Measurements from ENCODE around the gene CCNA2.

DNA sequence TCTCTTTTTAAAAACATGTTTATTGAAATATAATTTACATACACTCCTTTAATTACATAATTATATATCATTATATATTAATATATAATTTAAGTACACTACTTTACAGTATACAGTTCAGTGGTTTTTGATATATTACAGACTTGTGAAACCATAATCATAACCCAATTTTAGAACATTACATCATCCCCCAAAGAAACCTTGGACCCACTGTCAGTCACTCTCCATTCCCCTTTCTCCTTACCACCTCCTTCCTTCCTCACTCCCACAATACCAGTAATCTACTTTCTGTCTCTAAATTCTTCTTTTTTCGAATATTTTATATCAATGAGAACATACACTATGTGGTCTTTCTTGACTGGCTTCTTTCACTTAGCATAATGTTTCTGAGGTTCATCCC lies 40.5 kb downstream of the CCNA2 start:
- TF ChIP-seq EZH2 (IDR thresholded peaks at IDR 0.05; ENCODE audit: borderline replicate concordance, low read length), result no peak
- TF ChIP-seq, protein P1, sequence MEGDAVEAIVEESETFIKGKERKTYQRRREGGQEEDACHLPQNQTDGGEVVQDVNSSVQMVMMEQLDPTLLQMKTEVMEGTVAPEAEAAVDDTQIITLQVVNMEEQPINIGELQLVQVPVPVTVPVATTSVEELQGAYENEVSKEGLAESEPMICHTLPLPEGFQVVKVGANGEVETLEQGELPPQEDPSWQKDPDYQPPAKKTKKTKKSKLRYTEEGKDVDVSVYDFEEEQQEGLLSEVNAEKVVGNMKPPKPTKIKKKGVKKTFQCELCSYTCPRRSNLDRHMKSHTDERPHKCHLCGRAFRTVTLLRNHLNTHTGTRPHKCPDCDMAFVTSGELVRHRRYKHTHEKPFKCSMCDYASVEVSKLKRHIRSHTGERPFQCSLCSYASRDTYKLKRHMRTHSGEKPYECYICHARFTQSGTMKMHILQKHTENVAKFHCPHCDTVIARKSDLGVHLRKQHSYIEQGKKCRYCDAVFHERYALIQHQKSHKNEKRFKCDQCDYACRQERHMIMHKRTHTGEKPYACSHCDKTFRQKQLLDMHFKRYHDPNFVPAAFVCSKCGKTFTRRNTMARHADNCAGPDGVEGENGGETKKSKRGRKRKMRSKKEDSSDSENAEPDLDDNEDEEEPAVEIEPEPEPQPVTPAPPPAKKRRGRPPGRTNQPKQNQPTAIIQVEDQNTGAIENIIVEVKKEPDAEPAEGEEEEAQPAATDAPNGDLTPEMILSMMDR (IDR thresholded peaks at IDR 0.05; ENCODE audit: low read length), result no peak
